GM10248 (cell line): Measurements from ENCODE around the gene PLCB1.

Experiments used
- CTCF ChIA-PET: fragments of 300-600 bp; sonication (Branson Sonifier 250); formaldehyde crosslinking; extraction: SDS; loops from one replicate; lab custom pipeline; 2021; ENCODE audit warnings: antibody characterized with exemption; lab: Yijun Ruan, JAX
- POLR2A ChIA-PET: fragments of 350-650 bp; sonication (Branson Sonifier 250); formaldehyde crosslinking; extraction: SDS; loops from one replicate; lab custom pipeline; 2020; ENCODE audit warnings: antibody characterized with exemption; lab: Yijun Ruan, JAX
- DNase-seq: peaks from one replicate; pipeline ENCODE4 v3.0.0; 2012; ENCODE audit errors: extremely low spot score
- CTCF ChIP-seq: IDR thresholded peaks from 2 replicates; pipeline ENCODE4 v1.5.1; 2012; ENCODE audit warnings: mild to moderate bottlenecking, low read depth; ENCODE audit errors: extremely low read depth, missing control alignments, control extremely low read depth

The PLCB1 gene

GRCh38 chr20:8918145-8918544 is 786.1 kb downstream of the PLCB1 start:
- CTCF ChIA-PET: no interaction called here
- no peak for DNase-seq
- no peak for TF ChIP-seq CTCF
- POLR2A ChIA-PET: no interaction called here

GRCh38 chr20:8924539-8924938 is 792.5 kb downstream of the PLCB1 start:
- ChIA-PET CTCF (no interaction called here), POLR2A (no interaction called here)
- no peak for TF ChIP-seq CTCF
- DNase-seq: no peak

- ChIA-PET POLR2A (no interaction called here), CTCF (no interaction called here)
- DNase-seq: no peak
- no peak for TF ChIP-seq CTCF
These were observed 798.7 kb downstream of the PLCB1 start for GRCh38 chr20:8930726-8931125.

- TF ChIP-seq CTCF: no peak
- no peak for DNase-seq
- CTCF ChIA-PET: no interaction called here
- POLR2A ChIA-PET: no interaction called here
These were observed 800.4 kb downstream of the PLCB1 start for GRCh38 chr20:8932192-8933165.

- DNase-seq: no peak
- ChIA-PET POLR2A (no interaction called here), CTCF (interaction anchor here (1.1 kb wide), 1 partner anchor 202 kb away, joined by 3 read pairs; no protein-coding TSS in a partner anchor)
- no peak for TF ChIP-seq CTCF
These were observed 801.3 kb downstream of the PLCB1 start for GRCh38 chr20:8933381-8933807.

GRCh38 chr20:8934362-8934761 is 802.3 kb downstream of the PLCB1 start:
- TF ChIP-seq CTCF: no peak
- POLR2A ChIA-PET: no interaction called here
- no peak for DNase-seq
- CTCF ChIA-PET: interaction anchor here (1.1 kb wide), 1 partner anchor 201 kb away, joined by 3 read pairs; no protein-coding TSS in a partner anchor
